MCF 10A (cell line): ENCODE results near the gene GBGT1. TPM values are rescaled to one million over a fixed set of nuclear protein-coding genes. Genes with fewer than 3 reads are reported as not detected.
"Not testable (repeated sequence)": the region's sequence is repeated elsewhere in the genome, so short reads cannot be mapped to it uniquely, and the experiment has no call there.

Source experiments
- Bru-seq: library from RNA; stranded (reverse); fragments of 400-500 nt; gene quantifications from one replicate; lab custom pipeline; 2021; lab: Mats Ljungman, UMichigan
- BruChase-seq, 2 experiments: library from RNA; stranded (reverse); fragments of 400-500 nt; gene quantifications; one replicate each; lab custom pipeline; 2021; lab: Mats Ljungman, UMichigan
- BruUV-seq: library from RNA; stranded (reverse); fragments of 400-500 nt; replicated peaks from 2 replicates; lab custom pipeline; 2021; lab: Mats Ljungman, UMichigan
- CTCF ChIA-PET: fragments of 300-600 bp; sonication (Branson Sonifier 250); formaldehyde crosslinking; extraction: SDS; loops from one replicate; lab custom pipeline; 2021; ENCODE audit warnings: antibody characterized with exemption, inconsistent platforms; lab: Yijun Ruan, JAX
- POLR2A ChIA-PET: fragments of 300-600, 350-650 bp; sonication (Branson Sonifier 250); formaldehyde crosslinking; extraction: SDS; loops from one replicate; lab custom pipeline; 2020; ENCODE audit warnings: antibody characterized with exemption, inconsistent platforms; lab: Yijun Ruan, JAX
- DNase-seq: peaks from one replicate; pipeline ENCODE4 v3.0.0-alpha.2; 2018; ENCODE audit not compliant: unreplicated experiment
- H3K27ac Mint-ChIP-seq: one replicate; pipeline ENCODE4 v1.8.0; 2022; ENCODE audit warnings: mild to moderate bottlenecking, low read depth, mixed read lengths; ENCODE audit not compliant: unreplicated experiment
- H3K27me3 Mint-ChIP-seq: one replicate; pipeline ENCODE4 v1.8.0; 2022; ENCODE audit warnings: mixed read lengths; ENCODE audit not compliant: insufficient read depth, unreplicated experiment
- H3K36me3 Mint-ChIP-seq: one replicate; pipeline ENCODE4 v1.8.0; 2022; ENCODE audit warnings: mild to moderate bottlenecking, moderate library complexity, mixed read lengths; ENCODE audit not compliant: insufficient read depth, unreplicated experiment
- H3K4me1 Mint-ChIP-seq: one replicate; pipeline ENCODE4 v1.8.0; 2022; ENCODE audit warnings: mixed read lengths; ENCODE audit not compliant: insufficient read depth, unreplicated experiment
- H3K4me3 Mint-ChIP-seq: one replicate; pipeline ENCODE4 v1.8.0; 2022; ENCODE audit warnings: mild to moderate bottlenecking, moderate library complexity, mixed read lengths; ENCODE audit not compliant: unreplicated experiment
- H3K9me3 Mint-ChIP-seq: one replicate; pipeline ENCODE4 v1.8.0; 2022; ENCODE audit warnings: mixed read lengths; ENCODE audit not compliant: unreplicated experiment
- intact Hi-C: fragments of 100-400 bp; cut with micrococcal nuclease; formaldehyde crosslinking; loops from 2 replicates; pipeline ENCODE4 v1.14.1; 2022
- long read RNA-seq: library from polyadenylated mRNA; stranded (forward); transcript quantifications from one replicate; pipeline ENCODE4 v2.0.0, GENCODE V29; 2022
- total RNA-seq: library from RNA; stranded (reverse); gene quantifications from 2 replicates; pipeline ENCODE4 v1.2.3, GENCODE V29; 2022
- TF ChIP-seq, protein P1 (sequence below): fragments of 200-600 bp; IDR thresholded peaks from one replicate; pipeline ENCODE4 v1.8.0; 2022; ENCODE audit warnings: antibody characterized with exemption, mild to moderate bottlenecking; ENCODE audit not compliant: unreplicated experiment

Gene GBGT1
- total RNA-seq (not detected in 2 replicates), Bru-seq, nascent RNA (percentile 21 among the genes with signal in this experiment), BruChase-seq, experiment 1, labeled RNA remaining after a 6-hour chase (not detected), BruChase-seq, experiment 2, labeled RNA remaining after a 2-hour chase (not detected)
- long read RNA-seq = 0 reads

DNA sequence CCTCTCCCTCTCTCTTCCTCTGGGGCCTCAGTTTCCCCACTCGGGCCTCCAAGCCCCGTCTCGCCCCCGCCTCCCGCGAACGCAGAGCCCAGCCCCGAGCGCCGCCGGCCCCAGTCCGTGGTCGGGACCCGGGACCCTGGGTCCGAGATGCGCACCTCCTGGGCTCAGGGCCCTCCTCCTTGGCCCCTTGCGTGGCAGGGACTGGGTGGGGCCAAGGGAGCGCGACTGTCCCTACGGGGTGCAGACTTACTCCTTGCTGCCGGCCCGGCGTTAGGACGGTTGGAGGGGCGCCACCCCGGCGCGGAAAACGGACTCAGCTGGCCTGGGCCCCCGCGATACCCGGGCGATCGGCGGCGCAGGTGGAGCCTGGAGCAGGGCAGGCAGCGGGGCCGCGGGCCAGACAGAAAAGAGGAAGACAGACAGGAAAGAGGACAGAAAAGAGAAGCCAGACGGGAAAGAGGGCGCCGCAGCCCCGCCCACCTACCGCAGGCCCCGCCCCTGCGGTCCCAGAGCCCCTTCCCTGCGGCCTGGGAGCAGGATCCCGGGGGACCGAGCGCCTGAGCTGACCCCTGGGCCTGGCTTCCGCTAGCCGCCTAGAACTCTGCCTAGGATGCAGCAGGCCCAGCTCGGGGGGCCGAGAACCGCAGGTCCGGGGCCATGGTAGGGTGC lies at the start of gene GBGT1:
Gene GBGT1 (minus strand): TSS at position 411 of the 669 bp plus-strand sequence. CDS start 1,502 bp downstream, outside the sequence.
- ChIA-PET POLR2A (interaction anchor here (0.6 to 0.7 kb wide), 2 partner anchors 14 to 16 kb away, joined by 3 to 4 read pairs; no protein-coding TSS in a partner anchor), CTCF (no interaction called here)
- BruUV-seq = no TSS peak
- Mint-ChIP-seq H3K27me3 (no peaks in the 10 kb centered on the region), H3K4me1 (no peaks in the 10 kb centered on the region), H3K4me3 (no peak within 1 kb of the TSS), H3K36me3 (no peaks in the 10 kb centered on the region), H3K27ac (no peak within 1 kb of the TSS), H3K9me3 (no peaks in the 10 kb centered on the region)
- intact Hi-C loops = no loop called here
- TF ChIP-seq, protein P1, sequence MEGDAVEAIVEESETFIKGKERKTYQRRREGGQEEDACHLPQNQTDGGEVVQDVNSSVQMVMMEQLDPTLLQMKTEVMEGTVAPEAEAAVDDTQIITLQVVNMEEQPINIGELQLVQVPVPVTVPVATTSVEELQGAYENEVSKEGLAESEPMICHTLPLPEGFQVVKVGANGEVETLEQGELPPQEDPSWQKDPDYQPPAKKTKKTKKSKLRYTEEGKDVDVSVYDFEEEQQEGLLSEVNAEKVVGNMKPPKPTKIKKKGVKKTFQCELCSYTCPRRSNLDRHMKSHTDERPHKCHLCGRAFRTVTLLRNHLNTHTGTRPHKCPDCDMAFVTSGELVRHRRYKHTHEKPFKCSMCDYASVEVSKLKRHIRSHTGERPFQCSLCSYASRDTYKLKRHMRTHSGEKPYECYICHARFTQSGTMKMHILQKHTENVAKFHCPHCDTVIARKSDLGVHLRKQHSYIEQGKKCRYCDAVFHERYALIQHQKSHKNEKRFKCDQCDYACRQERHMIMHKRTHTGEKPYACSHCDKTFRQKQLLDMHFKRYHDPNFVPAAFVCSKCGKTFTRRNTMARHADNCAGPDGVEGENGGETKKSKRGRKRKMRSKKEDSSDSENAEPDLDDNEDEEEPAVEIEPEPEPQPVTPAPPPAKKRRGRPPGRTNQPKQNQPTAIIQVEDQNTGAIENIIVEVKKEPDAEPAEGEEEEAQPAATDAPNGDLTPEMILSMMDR = no peak
- no peak for DNase-seq

DNA sequence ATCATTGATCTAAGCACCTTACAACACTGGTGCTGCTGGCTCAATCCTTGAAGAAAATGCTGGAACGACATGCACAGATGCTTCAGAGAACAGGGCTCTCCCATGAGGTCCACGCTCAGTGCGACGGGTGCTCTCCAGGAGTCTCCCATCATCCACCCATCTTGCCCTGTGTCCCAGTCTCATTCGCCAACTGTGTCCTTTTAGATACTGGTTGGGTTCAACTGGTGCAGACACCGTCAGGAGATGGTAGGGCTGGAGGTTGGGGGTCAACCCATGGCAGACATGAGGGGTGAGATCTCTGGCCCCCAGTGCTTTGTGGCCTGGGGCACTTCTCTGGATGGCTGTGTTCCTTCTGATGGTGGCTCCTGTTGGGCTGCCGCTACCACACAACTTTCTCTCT lies 46.9 kb upstream of the GBGT1 start:
- H3K27me3 Mint-ChIP-seq = peaks cover 45% of the 10 kb centered on the region
- peaks cover 6% of the 10 kb centered on the region for H3K4me1 Mint-ChIP-seq
- ChIA-PET CTCF (no interaction called here), POLR2A (no interaction called here)
- no peak overlapping the region for H3K4me3 Mint-ChIP-seq
- peaks cover 6% of the 10 kb centered on the region for H3K36me3 Mint-ChIP-seq
- no peak overlapping the region for H3K27ac Mint-ChIP-seq
- BruUV-seq = no TSS peak
- no peak for DNase-seq
- TF ChIP-seq, protein P1 = no peak
- intact Hi-C loops = no loop called here
- H3K9me3 Mint-ChIP-seq = peaks cover 7% of the 10 kb centered on the region

DNA sequence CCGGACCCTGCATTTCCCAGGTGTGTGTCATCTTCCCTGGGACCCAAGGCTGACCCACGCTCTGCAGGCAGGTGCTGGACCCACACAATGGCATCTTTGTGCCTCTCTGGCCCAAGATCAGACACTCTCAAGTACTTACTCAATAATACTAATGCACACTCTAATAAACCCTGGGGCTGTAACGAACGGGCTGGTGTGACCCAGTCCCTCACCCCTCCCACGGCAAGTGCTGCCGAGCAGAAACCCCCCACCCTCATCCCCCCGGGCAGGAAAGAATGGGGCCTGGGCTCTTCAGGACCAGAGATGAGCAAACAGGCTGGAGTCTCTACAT lies 46.5 kb upstream of the GBGT1 start:
- peaks cover 6% of the 10 kb centered on the region for H3K36me3 Mint-ChIP-seq
- H3K4me1 Mint-ChIP-seq = peaks cover 6% of the 10 kb centered on the region
- peaks cover 7% of the 10 kb centered on the region for H3K9me3 Mint-ChIP-seq
- H3K27ac Mint-ChIP-seq = no peak overlapping the region
- ChIA-PET POLR2A (no interaction called here), CTCF (no interaction called here)
- TF ChIP-seq, protein P1 = no peak
- no TSS peak for BruUV-seq
- DNase-seq = no peak
- peaks cover 41% of the 10 kb centered on the region for H3K27me3 Mint-ChIP-seq
- H3K4me3 Mint-ChIP-seq = no peak overlapping the region
- intact Hi-C loops = no loop called here

DNA sequence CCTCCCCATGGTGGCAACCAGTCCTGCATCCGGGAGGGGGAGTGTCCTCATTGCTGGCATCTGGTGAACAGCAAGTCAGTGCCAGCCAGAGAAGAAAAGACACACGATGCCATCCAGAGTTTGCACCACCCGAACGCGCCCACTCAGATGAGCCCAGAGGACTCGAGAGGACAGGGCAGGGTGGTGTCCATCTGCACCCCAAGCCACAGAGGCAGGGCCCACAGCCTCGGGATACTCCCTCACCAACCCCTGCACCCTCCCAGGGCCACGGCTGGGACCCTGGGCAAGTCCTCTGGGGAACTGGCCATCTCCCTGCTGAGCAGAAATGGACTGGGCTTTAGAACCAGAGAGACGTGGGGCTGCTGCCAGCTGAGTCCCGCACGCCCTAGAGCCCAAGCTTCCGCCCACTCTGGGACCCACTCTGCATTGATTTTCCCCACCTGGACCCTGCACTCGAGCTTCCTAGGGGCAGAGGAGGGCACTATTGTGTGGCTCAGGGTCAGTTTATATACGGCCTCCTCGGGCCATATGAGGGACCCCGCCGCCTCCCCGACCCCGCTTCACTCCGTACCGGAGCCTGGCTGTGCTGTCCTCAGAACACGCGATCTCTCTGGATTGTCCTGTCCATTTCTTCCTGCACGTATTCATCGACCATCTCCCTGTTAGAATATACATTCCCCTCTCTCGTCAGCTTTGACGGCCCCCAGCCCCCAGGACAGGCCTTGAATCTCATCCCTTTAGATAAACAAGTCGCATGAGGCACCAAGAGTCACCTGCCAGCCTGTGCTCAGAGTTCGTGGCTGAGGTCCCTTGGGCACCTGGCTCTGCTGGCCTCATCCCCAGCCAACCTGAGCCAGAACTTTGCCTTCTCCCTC lies 45.9 kb upstream of the GBGT1 start:
- intact Hi-C loops, DNase-seq, CTCF ChIA-PET, H3K9me3 Mint-ChIP-seq, BruUV-seq, H3K27ac Mint-ChIP-seq, POLR2A ChIA-PET, H3K36me3 Mint-ChIP-seq, H3K4me3 Mint-ChIP-seq, H3K4me1 Mint-ChIP-seq: not testable (repeated sequence)
- H3K27me3 Mint-ChIP-seq = peaks cover 35% of the 10 kb centered on the region

DNA sequence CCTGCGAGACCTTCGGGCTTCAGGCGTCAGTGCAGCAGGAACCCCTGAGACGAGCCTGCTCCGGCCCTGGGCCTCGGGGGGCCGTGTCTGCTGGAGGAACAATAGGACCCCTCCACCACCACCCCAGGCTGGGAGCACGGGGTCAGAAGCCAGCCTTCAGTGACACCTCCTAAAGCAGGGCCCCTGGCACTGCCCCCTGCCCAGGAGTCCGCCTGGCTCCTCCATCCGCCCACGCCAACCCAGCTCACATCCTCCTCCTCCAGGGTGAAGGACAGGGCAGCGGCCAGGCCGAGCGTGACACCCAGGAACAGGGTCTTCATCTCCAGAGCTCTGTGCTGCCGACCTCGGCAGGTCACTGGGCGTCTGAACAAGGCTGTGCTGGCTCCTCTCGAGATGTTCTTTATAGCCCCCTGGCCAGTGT lies 45.2 kb upstream of the GBGT1 start, which contains the start of gene OBP2B:
Gene OBP2B (minus strand): TSS at position 371 of the 421 bp plus-strand sequence. CDS start 51 bp downstream, at position 320.
- POLR2A ChIA-PET, H3K36me3 Mint-ChIP-seq, BruUV-seq, H3K4me1 Mint-ChIP-seq, DNase-seq, H3K27ac Mint-ChIP-seq, intact Hi-C loops, H3K9me3 Mint-ChIP-seq, CTCF ChIA-PET, H3K4me3 Mint-ChIP-seq: not testable (repeated sequence)
- H3K27me3 Mint-ChIP-seq = peaks cover 28% of the 10 kb centered on the region

DNA sequence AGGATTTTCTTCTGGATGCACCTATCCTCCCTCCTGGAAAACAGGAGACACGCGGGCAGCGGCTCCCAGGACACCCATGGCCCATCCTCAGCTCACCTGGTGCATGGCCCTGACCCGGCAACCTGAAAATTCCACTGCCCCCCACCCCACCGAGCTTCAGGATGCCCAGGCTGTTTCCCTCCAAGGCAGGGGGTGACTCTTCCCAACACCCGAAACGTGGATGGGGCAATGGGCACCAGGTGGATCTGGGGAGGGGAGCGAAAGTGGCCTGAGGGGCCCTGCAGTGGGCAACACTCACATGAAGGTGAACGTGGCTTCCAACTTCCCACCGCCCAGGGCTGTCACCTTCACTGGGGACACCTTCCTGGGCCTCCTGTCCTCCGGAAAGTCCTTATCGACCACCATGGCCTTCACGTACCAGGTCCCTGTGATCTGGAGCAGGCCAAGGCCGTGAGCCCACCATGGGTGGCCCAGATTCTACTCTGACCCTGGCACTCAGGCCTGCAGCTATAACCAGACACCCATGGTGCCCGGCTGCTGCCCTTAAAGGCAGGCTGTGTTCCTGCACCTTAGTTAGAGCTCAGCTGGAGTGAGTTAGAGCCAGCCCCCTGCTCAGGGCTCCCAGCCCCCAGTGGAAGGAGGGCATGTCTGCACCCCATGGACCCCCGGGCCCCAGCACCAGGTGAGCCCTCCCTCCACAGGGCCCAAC lies 44.6 kb upstream of the GBGT1 start:
- H3K4me3 Mint-ChIP-seq, BruUV-seq, H3K4me1 Mint-ChIP-seq, H3K27ac Mint-ChIP-seq, H3K36me3 Mint-ChIP-seq, intact Hi-C loops, H3K9me3 Mint-ChIP-seq, DNase-seq: not testable (repeated sequence)
- CTCF ChIA-PET = interaction anchor here (1.0 to 1.1 kb wide), 2 partner anchors 11 to 122 kb away, joined by 3 read pairs; no protein-coding TSS in a partner anchor
- POLR2A ChIA-PET = interaction anchor here (0.7 kb wide), 2 partner anchors 44 to 84 kb away, joined by 3 to 4 read pairs; no protein-coding TSS in a partner anchor
- peaks cover 22% of the 10 kb centered on the region for H3K27me3 Mint-ChIP-seq
